ENCODE measurements around the gene RALGAPA2. TPM values are rescaled to one million over a fixed set of nuclear protein-coding genes. Genes with fewer than 3 reads are reported as not detected.

RALGAPA2 gene
- total and polyA plus RNA-seq, 2 experiments from 2014 or later, result 13.1 to 43.4 TPM

GRCh38 chr20:20476504-20476903, 235.9 kb downstream of the RALGAPA2 start:
- H3K27ac ChIP-seq (ENCODE audit: low read depth), result no peak overlapping the region
- H3K27me3 ChIP-seq (ENCODE audit: insufficient read depth), result no peaks in the 10 kb centered on the region
- no peak overlapping the region for H3K4me3 ChIP-seq
- no peak overlapping the region for H3K4me2 ChIP-seq
- no peak overlapping the region for H3K27ac Mint-ChIP-seq
- H2AFZ ChIP-seq, result no peak overlapping the region
- peaks cover 16% of the 10 kb centered on the region for H3K4me1 Mint-ChIP-seq
- H3K9me2 ChIP-seq (ENCODE audit: insufficient read depth), result peaks cover 3% of the 10 kb centered on the region; the same call in 1 of the 2 replicates
- H3K4me1 ChIP-seq (ENCODE audit: insufficient read depth), result peaks cover 17% of the 10 kb centered on the region
- H3K9me3 Mint-ChIP-seq, result no peaks in the 10 kb centered on the region
- no peaks in the 10 kb centered on the region for H4K20me1 ChIP-seq (replicated peaks; ENCODE audit: insufficient read depth)
- no peak for ATAC-seq
- H3K36me3 ChIP-seq (ENCODE audit: insufficient read depth), result no peaks in the 10 kb centered on the region
- DNase-seq (ENCODE audit: low spot score), result no peak
- H3K27me3 Mint-ChIP-seq (ENCODE audit: insufficient read depth, low read depth, poor library complexity), result no peaks in the 10 kb centered on the region
- no peaks in the 10 kb centered on the region for H3K79me2 ChIP-seq (replicated peaks; ENCODE audit: insufficient read depth)
- H3F3A ChIP-seq (replicated peaks; ENCODE audit: low read depth), result no peaks in the 10 kb centered on the region
- TF ChIP-seq POLR2AphosphoS5 (IDR thresholded peaks at IDR 0.05; ENCODE audit: low read depth) (no peak), CREB1 (CRISPR knock-in tag; IDR thresholded peaks at IDR 0.05; ENCODE audit: low read depth) (no peak), ZNF462 (CRISPR knock-in tag; IDR thresholded peaks at IDR 0.05) (no peak), REST (IDR thresholded peaks at IDR 0.05; ENCODE audit: unreplicated experiment) (no peak), EZH2phosphoT487 (IDR thresholded peaks at IDR 0.05; ENCODE audit: unreplicated experiment) (no peak)
- H3K4me3 Mint-ChIP-seq, result no peak overlapping the region
- H3K36me3 Mint-ChIP-seq (ENCODE audit: low read depth), result no peaks in the 10 kb centered on the region
